ENCODE measurements around the gene SCRT2.
"Not testable (repeated sequence)": the region's sequence is repeated elsewhere in the genome, so short reads cannot be mapped to it uniquely, and the experiment has no call there.

SCRT2 gene

DNA sequence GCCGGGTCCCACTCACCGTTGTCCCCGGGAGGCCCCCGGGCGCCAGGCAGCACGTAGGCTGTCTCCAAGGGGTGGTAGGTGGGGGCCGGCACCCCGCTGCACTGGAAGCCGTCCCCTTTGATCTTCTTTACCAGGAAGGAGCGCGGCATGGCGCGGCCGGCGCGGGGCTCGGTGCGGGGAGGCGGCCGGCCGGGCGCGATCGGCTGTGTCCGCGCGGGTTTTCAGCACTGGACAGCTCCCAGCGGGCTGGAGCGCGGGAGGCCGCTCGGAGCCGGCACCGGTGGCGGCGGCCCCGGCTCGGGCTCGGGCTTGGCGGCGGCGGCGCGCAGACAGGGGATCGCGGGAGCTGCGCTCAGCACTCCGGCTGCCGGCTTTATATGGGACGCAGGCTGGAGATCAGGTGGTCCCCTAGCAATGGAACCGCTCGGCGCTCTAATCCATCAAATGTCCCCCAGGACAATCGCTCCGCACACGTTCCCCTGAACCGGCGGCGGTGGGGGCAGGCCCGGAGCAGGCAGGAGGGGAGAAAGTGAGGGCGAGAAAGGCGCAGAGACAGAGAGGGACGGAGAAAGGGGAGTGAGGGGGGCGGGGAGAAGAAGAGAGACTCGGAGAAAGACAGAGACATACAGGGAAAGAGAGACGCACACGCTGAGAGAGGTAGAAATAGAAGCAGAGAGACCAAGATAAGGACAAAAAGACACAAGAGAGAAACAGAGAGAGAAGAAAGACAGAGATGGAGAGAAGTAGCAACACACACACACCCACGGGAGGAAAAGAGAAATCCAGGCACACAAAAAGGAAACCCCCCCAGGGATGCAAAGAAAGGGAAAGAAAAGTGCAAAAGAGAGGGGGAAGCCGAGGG is at the start of gene SCRT2:
Gene SCRT2, minus strand, starts transcription at position 350 of the 862 bp plus-strand sequence. Its CDS starts 201 bp downstream, at position 149.
- peak; percentile 45 for DNase-seq

DNA sequence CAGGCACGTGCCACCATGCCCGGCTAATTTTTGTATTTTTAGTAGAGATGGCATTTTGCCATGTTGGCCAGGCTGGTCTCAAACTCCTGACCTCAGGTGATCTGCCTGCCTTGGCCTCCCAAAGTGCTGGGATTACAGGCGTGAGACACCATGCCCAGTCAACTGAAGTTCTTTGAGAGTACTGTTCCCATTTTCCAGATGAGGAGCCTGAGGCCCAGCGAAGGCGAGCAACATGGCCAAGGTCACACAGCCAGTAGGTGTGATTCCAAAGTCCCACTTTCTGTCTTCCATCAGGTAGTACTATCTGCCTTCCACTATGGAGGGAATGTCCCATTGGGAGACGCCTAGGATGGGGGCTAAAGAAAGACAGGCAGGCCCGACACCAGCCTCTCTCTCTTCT is 49.2 kb upstream of the SCRT2 start:
- DNase-seq: not testable (repeated sequence)

- DNase-seq: no peak
Observed at GRCh38 chr20:723756-724155, 48.2 kb upstream of the SCRT2 start.

- DNase-seq: no peak
Observed at GRCh38 chr20:722822-723644, 47.4 kb upstream of the SCRT2 start.

DNA sequence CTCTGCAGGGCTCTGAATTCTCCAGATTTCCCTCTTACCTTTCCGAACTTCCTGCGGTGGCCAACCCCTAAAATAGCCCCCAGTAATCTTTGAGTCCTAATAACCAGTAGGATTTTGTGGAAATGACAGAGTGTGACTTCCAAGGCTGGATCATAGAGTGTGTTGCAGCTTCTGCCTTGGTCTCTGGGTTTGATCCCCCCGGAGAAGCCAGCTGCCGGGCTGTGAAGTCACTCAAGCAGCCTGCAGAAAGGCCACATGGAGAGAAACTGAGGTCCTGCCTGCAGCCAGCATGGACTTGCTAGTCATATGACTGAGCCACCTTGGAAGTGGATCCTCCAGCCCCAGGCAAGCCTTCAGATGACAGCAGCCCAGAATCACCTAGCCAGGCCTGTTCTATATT is 46.3 kb upstream of the SCRT2 start:
- no peak for DNase-seq

DNA sequence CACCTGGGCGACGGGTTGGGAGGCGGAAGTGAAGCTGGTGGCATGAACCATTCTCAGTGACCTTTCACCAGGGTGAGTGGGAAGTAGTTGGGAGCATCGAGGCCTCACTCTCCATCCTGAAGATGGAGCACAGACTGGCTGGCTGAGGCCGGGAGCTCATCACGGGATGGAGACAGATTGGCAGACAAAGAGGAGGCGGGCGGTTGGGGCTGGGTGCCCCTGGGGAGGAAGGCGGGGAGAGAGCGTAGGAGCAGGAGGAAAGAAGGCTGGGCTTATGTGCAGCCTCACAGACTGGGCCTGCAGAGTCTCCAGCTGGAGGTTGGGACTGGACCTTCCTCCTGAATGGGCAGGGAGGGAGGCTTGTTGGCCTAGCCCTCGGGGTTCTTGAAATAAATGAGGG is 44.2 kb upstream of the SCRT2 start:
- no peak for DNase-seq

GRCh38 chr20:719068-719467 is 43.5 kb upstream of the SCRT2 start:
- DNase-seq: no peak

- DNase-seq: no peak
Observed at GRCh38 chr20:717832-718231, 42.2 kb upstream of the SCRT2 start.

GRCh38 chr20:717271-717670 is 41.7 kb upstream of the SCRT2 start:
- no peak for DNase-seq

- DNase-seq: no peak
Observed at GRCh38 chr20:714453-714852, 38.9 kb upstream of the SCRT2 start.

GRCh38 chr20:711576-711975 is 36.0 kb upstream of the SCRT2 start:
- no peak for DNase-seq

DNA sequence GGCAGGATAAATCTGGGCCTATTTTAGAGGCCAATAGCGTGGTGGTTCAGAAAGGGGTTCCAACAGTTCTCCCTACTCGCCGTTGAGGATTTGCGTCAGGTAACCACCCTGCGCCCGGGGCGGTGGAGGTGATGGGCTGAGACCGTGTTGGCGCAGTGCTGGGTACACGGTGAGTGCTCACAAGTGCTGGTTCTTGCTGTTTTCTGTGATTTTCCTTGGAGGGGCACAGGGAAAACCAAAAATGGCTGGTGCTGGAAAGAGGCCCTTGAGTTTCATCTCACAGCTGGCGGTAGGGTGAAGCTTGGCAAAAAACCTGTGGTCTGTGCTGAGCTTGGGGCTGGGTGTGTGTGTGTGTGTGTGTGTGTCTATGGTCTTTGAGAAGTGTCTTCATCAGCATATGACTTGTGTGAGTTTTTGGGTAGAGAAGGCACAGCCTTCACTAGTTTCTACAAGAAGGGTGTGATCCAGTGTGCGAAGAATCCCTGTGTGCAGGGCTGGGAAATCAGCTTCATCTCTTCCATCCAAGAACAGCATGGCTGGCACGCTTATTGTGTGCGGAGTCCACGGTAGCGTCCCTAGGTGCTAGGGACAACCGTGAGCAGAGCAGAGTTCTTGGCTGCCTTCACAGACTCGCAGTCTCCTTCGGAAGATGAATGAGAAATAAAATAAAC is 35.3 kb upstream of the SCRT2 start:
- DNase-seq: no peak

- no peak for DNase-seq
Observed at GRCh38 chr20:709991-710779, 34.6 kb upstream of the SCRT2 start.

DNA sequence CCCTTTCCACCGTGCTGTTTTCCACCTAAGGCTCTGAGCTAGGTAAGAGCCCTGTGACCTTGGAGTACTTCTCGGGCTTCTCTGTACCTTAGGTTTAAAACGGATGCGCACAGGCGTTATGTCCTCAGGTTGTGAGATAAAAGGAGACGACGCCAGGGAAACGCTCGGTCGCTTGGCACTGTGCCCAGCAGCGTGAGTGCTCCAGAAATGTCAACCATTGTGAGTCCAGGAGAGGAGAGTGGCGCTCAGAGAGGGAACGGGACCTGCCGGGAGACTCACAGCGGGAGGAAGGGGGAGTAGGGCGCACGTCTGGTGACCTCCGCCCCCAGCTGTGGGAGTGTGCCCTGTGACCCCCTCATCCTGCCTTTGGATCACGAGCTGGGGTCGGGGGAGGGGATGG is 33.8 kb upstream of the SCRT2 start:
- no peak for DNase-seq

GRCh38 chr20:708956-709355 is 33.4 kb upstream of the SCRT2 start:
- no peak for DNase-seq

GRCh38 chr20:707451-708110 is 32.0 kb upstream of the SCRT2 start:
- no peak for DNase-seq

DNA sequence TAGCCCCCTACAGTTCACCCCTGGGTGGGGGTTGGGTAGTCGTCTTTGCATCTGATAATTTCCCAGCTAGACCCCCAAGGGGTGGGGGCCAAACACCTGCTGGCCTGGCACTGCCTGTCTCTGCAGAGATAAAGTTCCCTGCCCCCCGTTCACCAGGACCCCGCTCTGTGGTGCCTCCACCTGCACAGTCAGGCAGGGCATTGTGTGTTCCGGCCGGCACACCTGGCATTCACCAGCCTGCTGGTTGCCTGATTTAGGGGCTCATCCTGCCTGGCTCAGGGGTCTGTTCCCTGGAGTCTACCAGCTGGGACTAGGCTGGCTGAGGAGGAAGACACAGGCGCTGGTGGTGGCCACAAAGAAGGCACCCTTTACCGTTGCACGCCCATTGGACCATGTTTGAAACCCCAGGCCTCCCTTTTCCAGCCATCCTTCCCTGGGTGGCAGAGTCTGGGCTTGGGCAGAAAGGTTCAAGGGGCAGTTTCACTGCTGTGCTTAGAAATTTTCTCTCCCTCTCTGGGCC is 30.8 kb upstream of the SCRT2 start:
- DNase-seq: no peak

- no peak for DNase-seq
Observed at GRCh38 chr20:704726-705125, 29.1 kb upstream of the SCRT2 start.

DNA sequence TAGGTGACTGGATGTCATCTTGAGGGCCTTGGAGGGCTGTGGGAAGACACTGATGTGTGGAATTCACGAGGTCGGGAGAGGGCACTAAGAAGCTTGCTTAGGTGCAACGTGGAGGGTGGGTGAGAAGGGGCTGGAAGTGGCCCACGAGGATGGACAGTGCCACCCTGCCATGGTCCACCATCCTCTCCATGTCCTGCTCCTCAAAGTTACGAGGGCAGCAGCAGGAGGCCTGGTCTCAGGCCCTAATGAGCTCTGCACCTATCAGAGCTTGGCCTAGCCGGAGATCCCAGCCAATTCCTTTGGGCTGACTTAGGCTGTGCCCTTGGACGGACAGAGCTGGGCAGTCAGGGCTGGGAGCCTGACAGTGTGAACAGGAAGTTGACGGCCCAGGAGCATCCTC is 27.8 kb upstream of the SCRT2 start:
- DNase-seq: no peak

GRCh38 chr20:703006-703405 is 27.4 kb upstream of the SCRT2 start:
- no peak for DNase-seq

GRCh38 chr20:701401-702129 is 26.0 kb upstream of the SCRT2 start:
- DNase-seq: no peak
